ENCODE data around the gene CYP46A1. TPM values are rescaled to one million over a fixed set of nuclear protein-coding genes. Genes with fewer than 3 reads are reported as not detected.

The CYP46A1 gene
- total RNA-seq, 1 experiment from 2014 or later = not detected

DNA sequence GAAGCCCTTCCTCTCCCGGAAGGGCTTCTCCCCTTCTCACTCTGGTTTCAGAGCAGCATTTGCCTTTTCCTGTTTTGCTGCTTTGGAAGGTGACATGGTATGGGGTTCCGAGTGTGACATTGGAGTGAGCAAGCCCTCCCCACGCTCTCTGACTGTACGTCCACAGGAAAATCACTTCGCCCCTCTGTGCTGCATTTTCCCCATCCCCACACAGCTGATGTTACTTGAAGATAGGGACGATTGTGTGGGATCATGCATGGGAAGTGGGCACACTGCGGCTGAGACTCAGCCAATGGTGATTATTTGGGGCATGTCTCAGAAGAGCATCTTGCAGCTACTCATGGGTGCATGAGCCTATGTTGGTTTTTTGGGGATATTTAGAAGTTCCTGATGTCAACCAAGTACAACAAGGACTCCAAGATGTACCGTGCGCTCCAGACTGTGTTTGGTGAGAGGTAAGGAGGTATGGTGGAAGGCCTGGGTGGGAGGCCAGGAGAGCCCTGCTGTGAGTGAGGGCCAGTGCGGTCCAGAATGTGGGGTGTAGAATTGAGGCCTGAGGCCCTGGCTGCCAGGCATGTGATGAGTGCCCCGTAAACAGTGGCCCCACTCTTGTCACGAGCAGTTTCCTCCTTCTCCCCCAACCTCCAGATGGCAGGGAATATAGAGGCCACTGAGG, 15.1 kb downstream of the CYP46A1 start:
- no peak for DNase-seq (ENCODE audit: low read depth, low spot score)
- in situ Hi-C loops (cut with HindIII; ENCODE audit: low pct_unique_long_range_greater_than_20kb, low sequenced_read_pairs) = no loop called here

GRCh38 chr14:99699861-99700260, 15.8 kb downstream of the CYP46A1 start:
- no peak for DNase-seq (ENCODE audit: low read depth, low spot score)
- in situ Hi-C loops (cut with HindIII; ENCODE audit: low pct_unique_long_range_greater_than_20kb, low sequenced_read_pairs) = no loop called here

DNA sequence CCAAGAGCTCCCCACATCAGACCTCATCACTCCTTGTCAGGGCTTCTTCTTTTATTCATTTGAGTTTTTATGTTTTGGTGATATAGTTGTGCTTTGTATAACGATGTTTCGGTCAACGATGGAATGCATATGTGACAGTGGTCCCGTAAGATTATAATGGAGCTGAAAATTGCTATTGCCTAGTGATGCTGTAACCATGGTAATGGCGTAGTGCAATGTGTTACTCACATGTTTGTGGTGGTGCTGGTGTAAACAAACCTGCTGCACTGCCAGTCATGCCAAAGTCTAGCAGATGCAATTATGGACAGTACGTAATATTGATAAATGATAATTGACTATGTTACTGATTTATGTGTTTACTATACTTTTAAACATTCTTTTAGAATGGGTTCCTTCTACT, 16.3 kb downstream of the CYP46A1 start:
- DNase-seq (ENCODE audit: low read depth, low spot score) = no peak
- in situ Hi-C loops (cut with HindIII; ENCODE audit: low pct_unique_long_range_greater_than_20kb, low sequenced_read_pairs) = no loop called here

DNA sequence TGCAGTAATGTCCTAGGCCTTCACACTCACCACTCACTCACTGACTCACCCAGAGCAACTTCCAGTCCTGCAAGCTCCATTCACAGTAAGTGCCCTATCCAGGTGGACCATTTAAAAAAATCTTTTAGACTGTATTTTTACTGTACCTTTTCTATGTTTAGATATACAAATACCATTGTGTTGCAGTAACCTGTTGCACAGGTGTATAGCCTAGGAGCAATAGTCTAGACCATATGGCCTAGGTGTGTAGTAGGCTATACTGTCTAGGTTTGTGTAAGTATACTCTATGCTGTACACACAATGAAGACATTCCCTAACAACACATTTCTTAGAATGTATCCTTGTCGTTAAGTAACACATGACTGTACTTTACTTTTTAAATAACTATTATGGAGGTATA, 17.2 kb downstream of the CYP46A1 start:
- in situ Hi-C loops (cut with HindIII; ENCODE audit: low pct_unique_long_range_greater_than_20kb, low sequenced_read_pairs) = no loop called here
- no peak for DNase-seq (ENCODE audit: low read depth, low spot score)

DNA sequence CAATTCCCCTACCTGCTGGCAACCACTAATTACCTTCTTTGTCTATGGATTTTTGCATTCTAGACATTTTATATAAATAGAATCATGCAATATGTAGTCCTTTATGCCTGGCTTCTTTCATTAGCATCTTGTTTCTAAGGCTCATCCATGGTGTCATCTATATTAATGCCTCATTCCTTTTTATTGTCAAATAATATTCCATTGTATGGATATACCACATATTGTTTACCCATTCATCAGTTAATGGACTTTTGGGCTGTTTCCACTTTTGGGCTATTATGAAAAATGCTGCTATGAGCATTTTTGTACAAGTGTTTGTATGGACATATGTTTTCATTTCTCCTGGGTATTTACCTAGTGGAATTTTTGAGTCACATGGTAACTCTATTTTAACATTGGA, 18.0 kb downstream of the CYP46A1 start:
- in situ Hi-C loops (cut with HindIII; ENCODE audit: low pct_unique_long_range_greater_than_20kb, low sequenced_read_pairs) = no loop called here
- DNase-seq (ENCODE audit: low read depth, low spot score) = no peak

GRCh38 chr14:99703381-99703780, 19.3 kb downstream of the CYP46A1 start:
- in situ Hi-C loops (cut with HindIII; ENCODE audit: low pct_unique_long_range_greater_than_20kb, low sequenced_read_pairs) = no loop called here
- no peak for DNase-seq (ENCODE audit: low read depth, low spot score)

DNA sequence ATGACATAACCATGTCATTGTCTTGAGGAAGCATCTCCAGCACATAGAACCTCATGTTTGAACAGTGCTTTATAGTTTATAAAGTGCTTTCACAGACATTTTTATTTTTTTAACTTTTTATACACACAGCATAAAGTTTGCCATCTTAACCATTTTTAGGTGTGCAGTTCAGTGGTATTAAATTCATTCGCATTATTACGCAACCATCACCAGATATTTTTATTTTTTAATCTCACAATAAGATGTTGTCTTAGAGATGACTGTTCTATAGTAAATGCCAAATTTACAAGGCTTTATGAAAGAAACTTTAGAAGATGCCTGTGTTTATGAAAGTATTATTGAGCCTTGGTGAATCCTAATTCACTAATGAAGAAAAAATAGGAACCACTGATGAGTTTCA, 19.9 kb downstream of the CYP46A1 start:
- no peak for DNase-seq (ENCODE audit: low read depth, low spot score)
- in situ Hi-C loops (cut with HindIII; ENCODE audit: low pct_unique_long_range_greater_than_20kb, low sequenced_read_pairs) = no loop called here

DNA sequence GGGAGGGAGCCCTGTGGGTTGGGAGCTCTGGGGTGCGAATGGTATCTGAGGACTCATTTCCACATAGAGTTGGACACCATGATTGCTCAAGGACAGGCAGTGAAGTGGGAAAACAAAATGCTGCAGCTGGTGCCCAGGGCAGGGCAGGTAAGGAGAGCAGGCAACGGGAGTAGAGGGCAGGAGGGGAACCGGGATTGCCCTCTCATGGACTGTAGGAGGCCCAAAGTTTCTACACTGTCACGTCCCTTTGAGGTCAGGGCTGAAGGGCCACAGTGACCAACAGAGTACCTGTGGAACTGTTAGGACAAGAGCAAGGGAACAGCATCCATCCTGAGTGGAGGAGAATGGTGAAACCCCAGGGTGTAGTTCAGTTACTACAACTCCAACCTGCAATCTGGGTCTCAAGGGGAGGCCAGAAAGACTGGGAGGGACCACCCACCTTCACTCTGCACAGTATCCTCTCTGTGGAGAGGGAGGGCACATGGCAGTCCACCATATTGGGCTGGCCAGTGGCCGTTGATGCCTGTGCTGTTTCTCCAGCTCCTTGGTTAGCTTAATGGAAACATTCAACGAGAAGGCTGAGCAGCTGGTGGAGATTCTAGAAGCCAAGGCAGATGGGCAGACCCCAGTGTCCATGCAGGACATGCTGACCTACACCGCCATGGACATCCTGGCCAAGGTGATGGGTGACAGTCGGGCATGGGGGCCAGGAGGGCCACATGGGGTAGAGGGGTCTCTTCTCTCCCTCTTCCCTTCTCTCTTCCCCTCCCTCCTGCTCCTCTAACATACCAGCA, 22.2 kb downstream of the CYP46A1 start:
- in situ Hi-C loops (cut with HindIII; ENCODE audit: low pct_unique_long_range_greater_than_20kb, low sequenced_read_pairs) = no loop called here
- DNase-seq (ENCODE audit: low read depth, low spot score) = no peak

DNA sequence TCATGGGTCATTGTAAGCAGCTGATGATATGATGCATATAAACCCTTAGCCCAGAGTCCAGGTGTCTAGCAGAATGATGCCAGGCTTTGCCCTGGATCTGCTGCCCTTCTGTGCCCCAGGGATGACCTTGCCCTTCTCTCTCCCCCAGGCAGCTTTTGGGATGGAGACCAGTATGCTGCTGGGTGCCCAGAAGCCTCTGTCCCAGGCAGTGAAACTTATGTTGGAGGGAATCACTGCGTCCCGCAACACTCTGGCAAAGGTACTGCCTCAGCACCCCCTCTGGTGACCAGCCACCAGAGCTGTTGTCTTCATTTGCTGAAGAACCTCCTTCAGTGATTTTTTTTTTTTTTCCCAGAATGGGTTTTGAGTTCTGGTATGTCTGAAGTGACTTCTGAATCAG, 23.3 kb downstream of the CYP46A1 start:
- DNase-seq (ENCODE audit: low read depth, low spot score) = no peak
- in situ Hi-C loops (cut with HindIII; ENCODE audit: low pct_unique_long_range_greater_than_20kb, low sequenced_read_pairs) = no loop called here

DNA sequence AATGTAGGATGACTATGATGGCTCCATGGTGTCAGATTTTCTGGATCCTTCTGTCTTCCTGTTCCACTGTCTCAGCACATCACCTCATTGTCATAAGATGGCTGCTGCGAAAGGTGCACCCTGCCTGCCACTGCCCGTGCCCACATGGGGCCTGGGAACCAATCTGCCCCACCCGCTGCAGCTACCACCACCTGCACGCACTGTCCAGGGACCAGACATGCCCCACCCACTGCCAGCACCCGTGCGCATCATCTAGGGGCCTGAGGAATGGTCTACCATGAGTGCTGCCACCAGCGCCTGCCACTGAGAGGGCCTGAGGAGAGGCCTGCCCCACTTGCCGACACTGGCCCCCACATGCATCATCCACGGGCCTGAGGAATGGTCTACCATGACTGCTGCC, 23.8 kb downstream of the CYP46A1 start:
- DNase-seq (ENCODE audit: low read depth, low spot score) = no peak
- in situ Hi-C loops (cut with HindIII; ENCODE audit: low pct_unique_long_range_greater_than_20kb, low sequenced_read_pairs) = no loop called here

DNA sequence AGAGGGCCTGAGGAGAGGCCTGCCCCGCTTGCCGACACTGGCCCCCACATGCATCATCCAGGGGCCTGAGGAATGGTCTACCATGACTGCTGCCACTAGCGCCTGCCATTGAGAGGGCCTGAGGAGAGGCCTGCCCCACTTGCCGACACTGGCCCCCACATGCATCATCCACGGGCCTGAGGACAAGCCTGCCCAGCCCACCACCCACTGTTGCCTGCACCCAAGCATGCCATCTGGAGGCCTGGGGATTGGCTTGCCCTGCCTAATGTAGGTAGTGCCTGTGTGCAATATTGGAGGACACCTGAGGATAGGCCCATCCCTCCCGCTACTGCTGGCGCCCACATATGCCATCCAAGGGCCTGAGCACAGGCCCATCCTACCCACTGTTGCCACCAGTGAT, 24.4 kb downstream of the CYP46A1 start:
- in situ Hi-C loops (cut with HindIII; ENCODE audit: low pct_unique_long_range_greater_than_20kb, low sequenced_read_pairs) = no loop called here
- no peak for DNase-seq (ENCODE audit: low read depth, low spot score)

DNA sequence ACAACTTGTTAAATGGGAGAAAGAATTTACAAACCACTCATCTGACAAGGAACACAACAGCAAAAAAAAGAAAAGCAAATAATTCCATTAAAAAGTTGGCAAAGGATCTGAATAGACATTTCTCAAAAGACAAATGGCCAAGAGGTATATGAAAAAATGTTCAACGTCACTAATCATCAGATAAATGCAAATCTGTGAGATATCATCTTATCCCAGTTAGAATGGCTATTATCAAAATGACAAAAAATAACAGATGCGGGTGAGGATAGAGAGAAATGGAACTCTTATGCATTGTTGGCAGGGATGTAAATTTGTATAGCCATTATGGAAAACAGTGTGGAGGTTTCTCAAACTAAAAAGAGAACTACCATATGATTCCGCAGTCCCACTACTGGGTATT, 29.9 kb downstream of the CYP46A1 start:
- DNase-seq (ENCODE audit: low read depth, low spot score) = no peak
- in situ Hi-C loops (cut with HindIII; ENCODE audit: low pct_unique_long_range_greater_than_20kb, low sequenced_read_pairs) = no loop called here

DNA sequence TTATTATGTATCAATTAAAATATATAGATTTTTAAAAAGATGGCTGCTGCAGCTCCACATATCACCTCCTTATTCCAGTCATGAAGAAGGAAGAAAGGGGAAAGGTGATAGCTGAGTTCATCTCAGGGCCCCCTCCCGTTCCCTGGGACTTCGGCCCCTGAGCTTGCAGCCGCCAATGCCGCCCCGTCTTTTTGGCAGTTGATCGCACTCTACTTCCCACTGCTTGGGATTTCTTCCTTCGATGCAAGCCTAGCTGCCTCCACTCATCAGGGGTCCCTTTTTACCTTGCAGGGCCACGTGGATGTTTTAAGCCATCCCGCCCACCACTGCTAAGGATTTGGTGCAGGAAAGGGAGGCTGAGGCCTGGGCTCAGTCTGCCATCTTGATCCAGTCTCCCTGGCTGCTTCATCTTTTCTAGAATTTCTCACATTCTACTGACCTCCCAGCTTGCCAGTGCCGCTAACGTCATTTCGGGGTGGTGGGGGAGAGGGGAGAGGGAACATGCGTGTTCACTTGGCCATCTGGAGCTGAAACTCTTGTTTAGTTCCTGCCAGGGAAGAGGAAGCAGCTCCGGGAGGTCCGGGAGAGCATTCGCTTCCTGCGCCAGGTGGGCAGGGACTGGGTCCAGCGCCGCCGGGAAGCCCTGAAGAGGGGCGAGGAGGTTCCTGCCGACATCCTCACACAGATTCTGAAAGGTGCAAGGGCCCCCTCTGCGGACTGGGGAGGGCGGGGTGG, 31.3 kb downstream of the CYP46A1 start:
- DNase-seq (ENCODE audit: low read depth, low spot score) = no peak
- in situ Hi-C loops (cut with HindIII; ENCODE audit: low pct_unique_long_range_greater_than_20kb, low sequenced_read_pairs) = no loop called here

DNA sequence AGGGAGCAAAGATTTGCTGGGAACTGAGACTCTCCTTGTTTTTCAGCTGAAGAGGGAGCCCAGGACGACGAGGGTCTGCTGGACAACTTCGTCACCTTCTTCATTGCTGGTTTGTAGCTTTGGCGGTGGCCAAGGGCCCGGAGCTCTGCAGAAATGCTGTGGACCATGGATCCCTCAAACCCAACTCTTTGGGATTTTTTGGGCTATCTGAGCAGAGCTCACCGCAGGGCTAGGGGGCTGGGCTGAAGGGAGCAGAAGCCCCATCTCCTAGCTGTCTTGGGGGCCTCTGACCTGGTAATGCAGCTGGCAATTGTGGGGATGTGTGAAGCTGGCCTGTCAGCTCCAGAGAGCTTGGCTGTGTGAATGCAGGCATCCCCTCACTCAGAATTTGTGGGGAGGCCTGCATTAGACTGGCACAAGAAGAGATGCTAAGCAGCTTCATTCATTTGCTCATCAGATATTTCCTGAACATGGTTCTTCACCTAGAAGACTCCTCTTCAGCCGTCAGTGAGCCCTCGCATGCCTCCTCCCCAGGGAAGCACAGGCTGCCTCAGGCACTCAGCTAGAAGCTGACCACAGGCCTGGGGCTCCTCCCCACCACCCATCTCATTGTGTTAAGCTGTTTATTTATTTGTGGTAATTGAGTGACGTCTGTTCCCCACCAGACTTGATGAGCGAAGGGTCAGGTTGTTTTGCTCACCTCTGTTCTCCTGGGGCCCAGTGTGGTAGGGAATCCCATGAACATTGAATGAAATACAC, 32.2 kb downstream of the CYP46A1 start:
- DNase-seq (ENCODE audit: low read depth, low spot score) = no peak

DNA sequence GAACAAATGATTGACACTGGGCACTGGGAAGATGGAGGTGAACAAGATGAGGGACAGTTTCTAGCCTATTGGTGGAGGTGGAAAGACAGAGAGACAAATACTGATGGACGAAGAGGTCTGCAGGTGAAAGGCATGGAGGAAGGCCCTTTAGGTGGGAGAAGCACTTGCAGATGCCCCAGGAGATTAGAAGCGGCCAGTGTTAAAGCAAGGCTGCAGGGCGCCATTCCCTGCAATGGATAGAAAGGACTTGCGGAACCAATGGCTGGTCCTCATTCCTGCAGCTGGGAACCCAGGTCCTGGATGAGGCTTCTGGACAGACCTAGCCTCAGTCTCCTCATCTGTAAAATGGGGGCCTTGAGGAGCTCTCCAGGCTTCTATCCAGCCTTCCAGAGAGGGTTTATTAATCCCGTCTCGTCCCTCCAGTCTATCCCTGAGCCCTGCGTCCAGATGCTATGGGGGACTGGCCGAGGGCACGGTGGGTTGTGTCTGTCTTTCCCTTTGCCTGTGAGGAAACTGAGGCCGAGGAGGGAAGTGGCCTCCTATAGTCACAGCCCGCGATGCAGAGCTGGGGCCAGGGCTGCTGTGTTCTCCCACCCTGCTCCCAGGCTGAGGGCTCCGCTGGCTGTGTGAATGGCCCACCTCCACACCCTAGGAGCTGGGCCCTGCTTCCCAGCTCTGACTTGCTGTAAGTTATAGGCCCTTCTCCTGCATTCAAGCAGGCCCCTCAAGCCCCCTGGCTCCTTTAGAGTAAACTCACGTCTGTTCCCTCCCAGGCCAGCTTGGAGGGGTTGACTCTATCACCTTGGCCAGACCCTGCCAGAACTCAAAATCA, 33.0 kb downstream of the CYP46A1 start:
- in situ Hi-C loops (cut with HindIII; ENCODE audit: low pct_unique_long_range_greater_than_20kb, low sequenced_read_pairs) = no loop called here
- no peak for DNase-seq (ENCODE audit: low read depth, low spot score)

More for the DNA sequence above, 32.2 kb downstream of the CYP46A1 start:
- in situ Hi-C loops (cut with HindIII; ENCODE audit: low pct_unique_long_range_greater_than_20kb, low sequenced_read_pairs) = no loop called here

DNA sequence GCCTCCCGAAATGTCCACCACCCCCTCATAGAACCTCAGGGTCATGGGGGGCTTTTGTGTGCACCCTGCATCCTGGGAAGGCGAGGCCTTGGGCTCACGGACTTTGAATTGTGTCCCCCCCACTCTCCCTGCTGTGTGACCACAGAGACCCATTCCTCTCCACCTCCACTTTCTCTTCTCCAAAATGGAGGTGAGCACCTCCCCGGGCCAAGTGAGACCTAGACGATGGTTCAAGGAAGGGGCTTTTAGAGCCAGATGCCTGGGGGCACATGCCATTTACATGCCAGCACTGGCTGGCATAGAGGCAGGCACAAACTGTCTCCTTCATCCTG, 33.5 kb downstream of the CYP46A1 start:
- no peak for DNase-seq (ENCODE audit: low read depth, low spot score)
- in situ Hi-C loops (cut with HindIII; ENCODE audit: low pct_unique_long_range_greater_than_20kb, low sequenced_read_pairs) = no loop called here

DNA sequence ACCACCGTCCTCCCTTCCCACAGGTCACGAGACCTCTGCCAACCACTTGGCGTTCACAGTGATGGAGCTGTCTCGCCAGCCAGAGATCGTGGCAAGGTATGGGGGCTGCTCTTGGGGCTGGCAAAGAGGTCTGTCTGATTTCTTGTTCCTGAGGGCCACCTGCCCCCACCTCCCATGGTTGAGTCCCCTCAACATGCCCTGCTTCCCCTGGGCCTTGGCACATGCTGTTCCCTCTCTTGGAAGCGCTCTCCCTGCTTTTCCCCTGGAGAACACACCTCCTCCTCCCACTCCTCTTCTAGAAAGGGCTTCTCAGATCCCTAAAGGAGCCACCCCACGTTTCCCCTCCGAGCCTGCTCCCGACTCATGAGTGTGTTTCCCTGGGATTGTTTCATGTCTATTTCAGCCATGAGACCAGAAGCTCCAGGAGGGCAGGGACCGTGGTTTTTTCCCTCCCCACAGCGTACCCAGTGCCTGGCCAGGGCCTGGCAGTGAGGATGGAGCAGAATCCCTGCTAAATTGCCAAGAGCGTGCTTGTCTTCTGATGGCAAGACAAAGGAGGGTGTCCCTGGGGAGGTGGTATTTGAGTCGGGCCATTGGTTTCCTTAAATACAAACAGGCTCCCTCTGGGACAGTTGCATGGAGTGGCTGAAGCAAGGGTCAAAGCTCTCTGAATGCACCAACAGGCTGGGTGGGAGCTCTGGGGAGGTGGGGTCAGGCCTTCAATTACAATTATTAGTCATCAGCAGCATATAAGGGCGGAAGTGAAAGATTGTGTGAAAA, 34.1 kb downstream of the CYP46A1 start:
- DNase-seq (ENCODE audit: low read depth, low spot score) = peak; percentile 14

More for the DNA sequence above, 34.1 kb downstream of the CYP46A1 start:
- in situ Hi-C loops (cut with HindIII; ENCODE audit: low pct_unique_long_range_greater_than_20kb, low sequenced_read_pairs) = no loop called here

Measured in SK-MEL-5 (cell line).